Epithelial cell of proximal tubule (primary cell): ENCODE results near the gene FBXW5. TPM values are rescaled to one million over a fixed set of nuclear protein-coding genes. Genes with fewer than 3 reads are reported as not detected.

Experiments used
- DNase-seq: peaks from one replicate; pipeline ENCODE4 v3.0.0-alpha.2; 2011; ENCODE audit warnings: low read depth
- H3K4me3 ChIP-seq: 2 replicates; pipeline ENCODE4 v1.5.1; 2011; ENCODE audit warnings: low read depth, mild to moderate bottlenecking, low read length
- total RNA-seq: library from RNA; depleted of rRNA; stranded (reverse); fragments of >200 nt; gene quantifications from 2 replicates; pipeline ENCODE4 v1.2.3, GENCODE V29; 2015
- TF ChIP-seq, protein P1 (sequence below): conservative IDR thresholded peaks from 2 replicates; pipeline ENCODE4 v1.5.1; 2012; ENCODE audit warnings: low read depth, mild to moderate bottlenecking, low read length

The FBXW5 gene
- total RNA-seq, 1 donor from 2014 or later: 124 TPM

DNA sequence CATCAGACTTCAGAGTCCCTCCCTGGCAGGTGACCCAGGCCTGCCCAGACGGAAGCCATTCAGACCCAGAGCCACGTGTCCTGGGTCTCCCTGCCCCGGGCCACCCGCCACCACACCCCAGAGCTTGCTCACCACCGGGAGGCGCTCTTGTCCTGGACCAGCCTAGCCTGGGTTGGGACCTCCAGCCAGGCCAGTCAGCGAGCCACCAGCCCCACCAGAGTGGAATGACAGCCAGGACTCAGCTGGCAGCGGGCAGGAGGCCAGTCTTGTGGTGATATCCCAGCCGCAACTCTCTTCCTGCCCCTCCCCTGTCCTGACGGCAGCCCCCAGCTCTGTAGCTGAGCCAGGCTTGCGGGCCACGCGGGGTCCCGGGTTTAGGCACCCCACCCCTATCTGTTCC, 31.1 kb upstream of the FBXW5 start:
- no peak for DNase-seq
- no peak overlapping the region for H3K4me3 ChIP-seq
- TF ChIP-seq, protein P1, sequence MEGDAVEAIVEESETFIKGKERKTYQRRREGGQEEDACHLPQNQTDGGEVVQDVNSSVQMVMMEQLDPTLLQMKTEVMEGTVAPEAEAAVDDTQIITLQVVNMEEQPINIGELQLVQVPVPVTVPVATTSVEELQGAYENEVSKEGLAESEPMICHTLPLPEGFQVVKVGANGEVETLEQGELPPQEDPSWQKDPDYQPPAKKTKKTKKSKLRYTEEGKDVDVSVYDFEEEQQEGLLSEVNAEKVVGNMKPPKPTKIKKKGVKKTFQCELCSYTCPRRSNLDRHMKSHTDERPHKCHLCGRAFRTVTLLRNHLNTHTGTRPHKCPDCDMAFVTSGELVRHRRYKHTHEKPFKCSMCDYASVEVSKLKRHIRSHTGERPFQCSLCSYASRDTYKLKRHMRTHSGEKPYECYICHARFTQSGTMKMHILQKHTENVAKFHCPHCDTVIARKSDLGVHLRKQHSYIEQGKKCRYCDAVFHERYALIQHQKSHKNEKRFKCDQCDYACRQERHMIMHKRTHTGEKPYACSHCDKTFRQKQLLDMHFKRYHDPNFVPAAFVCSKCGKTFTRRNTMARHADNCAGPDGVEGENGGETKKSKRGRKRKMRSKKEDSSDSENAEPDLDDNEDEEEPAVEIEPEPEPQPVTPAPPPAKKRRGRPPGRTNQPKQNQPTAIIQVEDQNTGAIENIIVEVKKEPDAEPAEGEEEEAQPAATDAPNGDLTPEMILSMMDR: no peak

- no peak for DNase-seq
- no peak overlapping the region for H3K4me3 ChIP-seq
- TF ChIP-seq, protein P1: no peak
Measured at GRCh38 chr9:136974817-136975535, 30.4 kb upstream of the FBXW5 start.

- TF ChIP-seq, protein P1: no peak
- H3K4me3 ChIP-seq: no peak overlapping the region
- DNase-seq: no peak
Measured at GRCh38 chr9:136973618-136974617, 29.4 kb upstream of the FBXW5 start.

GRCh38 chr9:136972743-136973142, 28.2 kb upstream of the FBXW5 start:
- no peak for DNase-seq
- TF ChIP-seq, protein P1: no peak

DNA sequence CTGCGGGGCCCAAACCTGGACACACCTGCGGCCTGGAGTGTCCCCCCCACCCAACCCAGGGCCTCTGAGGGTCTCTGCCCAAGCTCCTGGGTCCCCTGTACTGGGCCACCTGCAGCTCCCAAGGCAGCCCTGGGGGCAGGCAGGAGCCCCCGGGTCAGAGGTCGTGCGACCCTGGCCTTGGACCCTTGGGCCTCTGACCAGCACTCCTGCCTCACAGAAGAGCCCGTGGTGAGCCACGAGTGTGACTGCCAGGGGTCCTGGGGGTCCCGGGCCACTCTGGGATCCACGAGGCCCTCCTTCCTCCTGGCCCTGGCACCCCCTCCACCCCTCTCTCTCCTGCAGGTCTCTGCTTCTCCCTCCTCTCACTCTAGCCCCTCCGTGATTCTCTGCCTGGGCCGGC, 27.8 kb upstream of the FBXW5 start:
- no peak overlapping the region for H3K4me3 ChIP-seq
- TF ChIP-seq, protein P1: no peak
- DNase-seq: no peak

More at GRCh38 chr9:136972743-136973142, 28.2 kb upstream of the FBXW5 start:
- H3K4me3 ChIP-seq: no peak overlapping the region

DNA sequence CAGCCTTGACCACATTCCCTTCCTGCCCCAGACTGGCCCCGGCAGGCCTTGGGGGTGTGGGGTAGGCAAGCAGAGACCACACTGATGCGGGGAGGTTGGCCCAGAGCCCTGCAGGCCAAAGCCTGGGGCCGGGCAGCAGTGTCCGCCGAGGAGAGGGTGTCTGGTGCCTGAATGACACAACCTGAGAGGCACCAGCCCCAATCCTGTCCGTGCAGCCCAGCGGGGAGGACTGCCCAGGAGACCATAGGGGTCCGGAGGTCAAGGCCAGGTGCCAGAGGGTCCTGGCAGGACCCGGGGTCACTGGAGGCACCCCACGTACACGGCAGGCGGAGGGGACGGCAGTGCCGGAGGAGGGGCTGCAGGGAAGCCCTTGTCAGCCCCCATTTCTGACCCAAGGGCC, 27.2 kb upstream of the FBXW5 start:
- no peak overlapping the region for H3K4me3 ChIP-seq
- TF ChIP-seq, protein P1: no peak
- no peak for DNase-seq
